GM19452 (cell line): ENCODE measurements around the gene ADPRH.
"Not testable (repeated sequence)": the region's sequence is repeated elsewhere in the genome, so short reads cannot be mapped to it uniquely, and the experiment has no call there.

Experiments used
- ATAC-seq: cut with Tn5 transposase; IDR thresholded peaks from one replicate; pipeline ENCODE4 v1.9.1; 2021; ENCODE audit not compliant: unreplicated experiment

The ADPRH gene

GRCh38 chr3:119579366-119580066 lies at the start of gene ADPRH:
Gene ADPRH, plus strand, starts transcription at chr3:119579492. Its CDS starts 2,678 bp downstream, at chr3:119582170.
- ATAC-seq: peak; percentile 63

GRCh38 chr3:119529883-119530282 lies 49.4 kb upstream of the ADPRH start:
- no peak for ATAC-seq

- no peak for ATAC-seq
Measured at GRCh38 chr3:119530456-119530855, 48.8 kb upstream of the ADPRH start.

- ATAC-seq: no peak
Measured at GRCh38 chr3:119531151-119531550, 48.1 kb upstream of the ADPRH start.

- ATAC-seq: no peak
Measured at GRCh38 chr3:119534296-119534695, 45.0 kb upstream of the ADPRH start.

- no peak for ATAC-seq
Measured at GRCh38 chr3:119536757-119537156, 42.5 kb upstream of the ADPRH start.

- no peak for ATAC-seq
Measured at GRCh38 chr3:119538772-119539171, 40.5 kb upstream of the ADPRH start.

- ATAC-seq: no peak
Measured at GRCh38 chr3:119541547-119541946, 37.7 kb upstream of the ADPRH start.

GRCh38 chr3:119542168-119542767 lies 37.0 kb upstream of the ADPRH start:
- ATAC-seq: peak; percentile 56

- ATAC-seq: no peak
Measured at GRCh38 chr3:119543147-119543546, 36.1 kb upstream of the ADPRH start.

- ATAC-seq: no peak
Measured at GRCh38 chr3:119547227-119547626, 32.1 kb upstream of the ADPRH start.

- no peak for ATAC-seq
Measured at GRCh38 chr3:119548341-119548740, 31.0 kb upstream of the ADPRH start.

- peak; percentile 43 for ATAC-seq
Measured at GRCh38 chr3:119550192-119550910, 28.9 kb upstream of the ADPRH start.

- ATAC-seq: no peak
Measured at GRCh38 chr3:119551598-119551997, 27.7 kb upstream of the ADPRH start.

- not testable (repeated sequence) for ATAC-seq
Measured at GRCh38 chr3:119552928-119553327, 26.4 kb upstream of the ADPRH start.

- ATAC-seq: no peak
Measured at GRCh38 chr3:119553823-119554415, 25.4 kb upstream of the ADPRH start.

GRCh38 chr3:119555309-119555735 lies 24.0 kb upstream of the ADPRH start:
- ATAC-seq: no peak

GRCh38 chr3:119555929-119556328 lies 23.4 kb upstream of the ADPRH start:
- no peak for ATAC-seq

- ATAC-seq: no peak
Measured at GRCh38 chr3:119557192-119557876, 22.0 kb upstream of the ADPRH start.

GRCh38 chr3:119557877-119558269 lies 21.4 kb upstream of the ADPRH start:
- no peak for ATAC-seq
